Keratinocyte (primary cell): Measurements from ENCODE around the gene CNN1. TPM values are rescaled to one million over a fixed set of nuclear protein-coding genes. Genes with fewer than 3 reads are reported as not detected.

Experiments used
- DNase-seq: peaks from one replicate; pipeline ENCODE4 v3.0.0-alpha.2; 2011; ENCODE audit warnings: low read depth, missing footprints, low spot score
- FAIRE-seq: peaks from 2 replicates; lab custom pipeline; 2011; peaks lifted over from hg19 to GRCh38; lab: Jason Lieb, UNC
- H2AFZ ChIP-seq: 2 replicates; pipeline ENCODE4 v1.6.0; 2012; ENCODE audit warnings: low read length, control low read depth, inconsistent platforms; ENCODE audit not compliant: control insufficient read depth
- H3K27ac ChIP-seq: 2 replicates; pipeline ENCODE4 v1.5.1; 2011; ENCODE audit warnings: low read length; ENCODE audit not compliant: control insufficient read depth, insufficient read depth
- H3K27me3 ChIP-seq: 3 replicates; pipeline ENCODE4 v1.6.0; 2011; ENCODE audit warnings: low read length; ENCODE audit not compliant: control insufficient read depth, insufficient read depth; ENCODE audit errors: extremely low read depth
- H3K36me3 ChIP-seq, 2 experiments: 2 replicates in 1 of 2; 3 replicates in 1 of 2; pipeline ENCODE4 v1.5.1; 2011; ENCODE audit warnings: low read length in 2 of 2, mild to moderate bottlenecking in 1 of 2; ENCODE audit not compliant: control insufficient read depth in 2 of 2, insufficient read depth in 2 of 2; ENCODE audit errors: extremely low read depth in 1 of 2
- H3K4me1 ChIP-seq: 3 replicates; pipeline ENCODE4 v1.5.1; 2011; ENCODE audit warnings: low read length; ENCODE audit not compliant: control insufficient read depth, insufficient read depth; ENCODE audit errors: extremely low read depth
- H3K4me2 ChIP-seq: 3 replicates; pipeline ENCODE4 v1.6.0; 2011; ENCODE audit warnings: low read depth, low read length; ENCODE audit not compliant: control insufficient read depth, insufficient read depth; ENCODE audit errors: extremely low read depth
- H3K4me3 ChIP-seq, 3 experiments: fragments of 200-600 bp in 1 of 3; sonication (generic) in 1 of 3; 2 replicates in 2 of 3; 3 replicates in 1 of 3; pipeline ENCODE4 v1.5.1; 2011 to 2016; ENCODE audit warnings: low read length in 3 of 3, mild to moderate bottlenecking in 3 of 3, control low read depth in 2 of 3, inconsistent platforms in 1 of 3, low read depth in 1 of 3, mixed read lengths in 1 of 3, mixed run types in 1 of 3, moderate library complexity in 1 of 3; ENCODE audit not compliant: control insufficient read depth in 2 of 3, insufficient read depth in 2 of 3; ENCODE audit errors: extremely low read depth in 1 of 3
- H3K79me2 ChIP-seq: 2 replicates; pipeline ENCODE4 v1.6.0; 2012; ENCODE audit warnings: low read length; ENCODE audit not compliant: control insufficient read depth, insufficient read depth
- H3K9ac ChIP-seq: 3 replicates; pipeline ENCODE4 v1.6.0; 2011; ENCODE audit warnings: low read length; ENCODE audit not compliant: control insufficient read depth, insufficient read depth; ENCODE audit errors: extremely low read depth
- H3K9me1 ChIP-seq: 3 replicates; pipeline ENCODE4 v1.6.0; 2011; ENCODE audit warnings: low read length; ENCODE audit not compliant: control insufficient read depth, insufficient read depth; ENCODE audit errors: extremely low read depth
- H3K9me3 ChIP-seq: 2 replicates; pipeline ENCODE4 v1.5.1; 2012; ENCODE audit warnings: low read depth, low read length; ENCODE audit not compliant: control insufficient read depth
- H4K20me1 ChIP-seq: 3 replicates; pipeline ENCODE4 v1.6.0; 2011; ENCODE audit warnings: low read length; ENCODE audit not compliant: control insufficient read depth, insufficient read depth; ENCODE audit errors: extremely low read depth
- CTCF ChIP-seq, 3 experiments: IDR thresholded peaks in 1 of 3; conservative IDR thresholded peaks in 1 of 3; optimal IDR thresholded peaks in 1 of 3; 2 replicates in 2 of 3; 3 replicates in 1 of 3; pipeline versions ENCODE3 to v1.5.1; 2011; ENCODE audit warnings: low read length in 3 of 3, mild to moderate bottlenecking in 3 of 3, moderate library complexity in 2 of 3, control low read depth in 1 of 3, inconsistent platforms in 1 of 3; ENCODE audit not compliant: insufficient read depth in 2 of 3; ENCODE audit errors: extremely low read depth in 1 of 3
- EZH2 ChIP-seq: IDR thresholded peaks from one replicate; pipeline ENCODE4 v1.6.1; 2012; ENCODE audit warnings: inconsistent platforms, mild to moderate bottlenecking, low read length, moderate library complexity
- dilution Hi-C: fragments of 300-500 bp; cut with MboI; formaldehyde crosslinking; loops from one replicate; pipeline ENCODE4 v1.7.0; 2020; ENCODE audit warnings: low sequenced_read_pairs; ENCODE audit not compliant: extremely low pct_ligation_motif_present
- polyA plus RNA-seq, 5 experiments: library from polyadenylated mRNA; depleted of rRNA in 3 of 5; stranded (reverse) in 3 of 5; stranded (forward) in 1 of 5; unstranded in 1 of 5; fragments of >200 nt; gene quantifications; 1 replicate in 1 of 5; 2 replicates in 3 of 5; 3 replicates in 1 of 5; pipeline versions ENCODE4 v1.2.1 to v1.2.3, GENCODE V29; 2011 to 2012; ENCODE audit warnings: missing spikeins in 2 of 5, low read depth in 1 of 5, low replicate concordance in 1 of 5

CNN1 gene
- polyA plus RNA-seq, 1 donor (not counting 4 experiments of a cell fraction or from before 2014, with no cell fraction given) = not detected

- dilution Hi-C loops = no loop called here
These were observed 28.2 kb upstream of the CNN1 start for GRCh38 chr19:11510444-11510843.

GRCh38 chr19:11513946-11514345 lies 24.7 kb upstream of the CNN1 start:
- dilution Hi-C loops = no loop called here
- H3K79me2 ChIP-seq = no peaks in the 10 kb centered on the region
- no peaks in the 10 kb centered on the region for H3K9me3 ChIP-seq
- H3K9me1 ChIP-seq = no peaks in the 10 kb centered on the region
- H2AFZ ChIP-seq = no peak overlapping the region
- DNase-seq (no peak), FAIRE-seq (no peak)
- H3K9ac ChIP-seq = no peak overlapping the region
- no peak overlapping the region for H3K4me3 ChIP-seq
- peaks cover 0 to 9% of the 10 kb centered on the region in 2 experiments for H3K36me3 ChIP-seq
- TF ChIP-seq CTCF (optimal IDR thresholded peaks at IDR 0.05 in 1 of 3, IDR thresholded peaks at IDR 0.05 in 1 of 3, conservative IDR thresholded peaks at IDR 0.05 in 1 of 3; ENCODE audit: extremely low read depth in 1 of 3, insufficient read depth in 2 of 3, low read length in 3 of 3) (no peak), EZH2 (no peak)
- H4K20me1 ChIP-seq = no peaks in the 10 kb centered on the region
- H3K4me2 ChIP-seq = no peak overlapping the region
- H3K27ac ChIP-seq = no peak overlapping the region
- no peaks in the 10 kb centered on the region for H3K27me3 ChIP-seq
- no peaks in the 10 kb centered on the region for H3K4me1 ChIP-seq

More at GRCh38 chr19:11510444-11510843, 28.2 kb upstream of the CNN1 start:
- peaks cover 5% of the 10 kb centered on the region for H3K4me1 ChIP-seq
- no peak overlapping the region for H2AFZ ChIP-seq
- TF ChIP-seq EZH2 (no peak), CTCF (optimal IDR thresholded peaks at IDR 0.05 in 1 of 3, IDR thresholded peaks at IDR 0.05 in 1 of 3, conservative IDR thresholded peaks at IDR 0.05 in 1 of 3; ENCODE audit: extremely low read depth in 1 of 3, insufficient read depth in 2 of 3, low read length in 3 of 3) (no peak)
- FAIRE-seq = no peak
- no peaks in the 10 kb centered on the region for H3K9me3 ChIP-seq
- no peaks in the 10 kb centered on the region for H3K9me1 ChIP-seq
- no peaks in the 10 kb centered on the region for H4K20me1 ChIP-seq
- peaks cover 0 to 7% of the 10 kb centered on the region in 2 experiments for H3K36me3 ChIP-seq
- H3K79me2 ChIP-seq = no peaks in the 10 kb centered on the region
- no peak for DNase-seq
- H3K4me2 ChIP-seq = no peak overlapping the region
- H3K27me3 ChIP-seq = no peaks in the 10 kb centered on the region
- no peak overlapping the region for H3K9ac ChIP-seq
- no peak overlapping the region for H3K4me3 ChIP-seq
- H3K27ac ChIP-seq = no peak overlapping the region
